HEK293T (cell line): Measurements from ENCODE around the gene MYZAP.

Experiments
- CTCF ChIA-PET: fragments of 350-600 bp; formaldehyde crosslinking; extraction: SDS; loops from one replicate; lab custom pipeline; 2021; ENCODE audit warnings: antibody characterized with exemption, inconsistent platforms; lab: Yijun Ruan, JAX
- POLR2A ChIA-PET: fragments of 350-600 bp; formaldehyde crosslinking; extraction: SDS; loops from one replicate; lab custom pipeline; 2020; ENCODE audit warnings: antibody characterized with exemption, inconsistent platforms; lab: Yijun Ruan, JAX
- DNase-seq: peaks from one replicate; pipeline ENCODE4 v3.0.0; 2012; ENCODE audit warnings: mixed read lengths; ENCODE audit errors: extremely low spot score
- ARNT ChIP-seq: fragments of 450-650 bp; IDR thresholded peaks from 2 replicates; pipeline ENCODE4 v1.6.1; 2017; ENCODE audit warnings: mild to moderate bottlenecking
- BHLHE40 ChIP-seq: fragments of 450-650 bp; IDR thresholded peaks from 2 replicates; pipeline ENCODE4 v1.6.1; 2016; ENCODE audit warnings: mild to moderate bottlenecking, moderate library complexity, borderline replicate concordance
- CTBP1 ChIP-seq: fragments of 450-650 bp; IDR thresholded peaks from 2 replicates; pipeline ENCODE4 v1.6.1; 2016; ENCODE audit warnings: borderline replicate concordance
- ELF4 ChIP-seq: fragments of 450-650 bp; IDR thresholded peaks from 2 replicates; pipeline ENCODE4 v1.6.1; 2017; ENCODE audit warnings: antibody characterized with exemption
- FOXA1 ChIP-seq: fragments of 450-650 bp; IDR thresholded peaks from 2 replicates; pipeline ENCODE4 v1.6.1; 2016; ENCODE audit warnings: mild to moderate bottlenecking
- FOXK2 ChIP-seq: fragments of 450-650 bp; IDR thresholded peaks from 2 replicates; pipeline ENCODE4 v1.6.1; 2016; ENCODE audit warnings: mild to moderate bottlenecking
- FOXM1 ChIP-seq: fragments of 450-650 bp; IDR thresholded peaks from 2 replicates; pipeline ENCODE4 v1.6.1; 2017; ENCODE audit warnings: mild to moderate bottlenecking, borderline replicate concordance
- HDGF ChIP-seq: fragments of 450-650 bp; IDR thresholded peaks from 2 replicates; pipeline ENCODE4 v1.6.1; 2017; ENCODE audit warnings: antibody characterized with exemption, borderline replicate concordance
- L3MBTL2 ChIP-seq: fragments of 450-650 bp; conservative IDR thresholded peaks from 2 replicates; pipeline ENCODE4 v1.6.1; 2016; ENCODE audit warnings: mild to moderate bottlenecking
- LEF1 ChIP-seq: fragments of 450-650 bp; IDR thresholded peaks from 2 replicates; pipeline ENCODE4 v1.6.1; 2017; ENCODE audit warnings: mild to moderate bottlenecking, borderline replicate concordance
- NFRKB ChIP-seq: fragments of 450-650 bp; IDR thresholded peaks from 2 replicates; pipeline ENCODE4 v1.6.1; 2016; ENCODE audit warnings: mild to moderate bottlenecking, moderate library complexity
- PKNOX1 ChIP-seq: fragments of 450-650 bp; IDR thresholded peaks from 2 replicates; pipeline ENCODE4 v1.6.1; 2016
- SP1 ChIP-seq: fragments of 450-650 bp; IDR thresholded peaks from 2 replicates; pipeline ENCODE4 v1.6.1; 2017
- SUZ12 ChIP-seq: fragments of 450-650 bp; IDR thresholded peaks from 2 replicates; pipeline ENCODE4 v1.6.1; 2016; ENCODE audit warnings: mild to moderate bottlenecking
- TARDBP ChIP-seq: fragments of 450-650 bp; IDR thresholded peaks from 2 replicates; pipeline ENCODE4 v1.6.1; 2016
- ZNF384 ChIP-seq: fragments of 450-650 bp; IDR thresholded peaks from 2 replicates; pipeline ENCODE4 v1.6.1; 2016

The MYZAP gene

GRCh38 chr15:57583720-57584119, 8.0 kb upstream of the MYZAP start:
- ChIA-PET POLR2A (no interaction called here), CTCF (no interaction called here)
- DNase-seq = no peak
- TF ChIP-seq SP1 (no peak), HDGF (no peak), SUZ12 (no peak), NFRKB (no peak), ELF4 (no peak), L3MBTL2 (no peak), BHLHE40 (no peak), FOXM1 (no peak), ARNT (no peak), ZNF384 (no peak), PKNOX1 (no peak), TARDBP (no peak), FOXA1 (no peak), FOXK2 (no peak), LEF1 (no peak), CTBP1 (no peak)

- POLR2A ChIA-PET = no interaction called here
- TF ChIP-seq L3MBTL2 = no peak
- TF ChIP-seq NFRKB = no peak
- TF ChIP-seq ZNF384 = no peak
- TF ChIP-seq SP1 = no peak
- no peak for TF ChIP-seq FOXM1
- CTCF ChIA-PET = interaction anchor here (0.5 kb wide), 1 partner anchor 27 kb away, joined by 3 read pairs; no protein-coding TSS in a partner anchor
Measured at GRCh38 chr15:57586661-57587424, 4.9 kb upstream of the MYZAP start.

GRCh38 chr15:57589281-57589680, 2.4 kb upstream of the MYZAP start:
- no peak for DNase-seq
- CTCF ChIA-PET = no interaction called here

More at GRCh38 chr15:57586661-57587424, 4.9 kb upstream of the MYZAP start:
- no peak for DNase-seq

GRCh38 chr15:57589754-57590153, 1.9 kb upstream of the MYZAP start:
- no peak for DNase-seq
- no peak for TF ChIP-seq HDGF
- no peak for TF ChIP-seq NFRKB
- no peak for TF ChIP-seq L3MBTL2
- no peak for TF ChIP-seq PKNOX1
- no peak for TF ChIP-seq FOXM1
- TF ChIP-seq CTBP1 = no peak
- TF ChIP-seq ZNF384 = no peak
- no peak for TF ChIP-seq FOXK2
- no peak for TF ChIP-seq TARDBP
- no peak for TF ChIP-seq LEF1
- TF ChIP-seq BHLHE40 = no peak
- TF ChIP-seq SUZ12 = no peak
- no peak for TF ChIP-seq FOXA1
- TF ChIP-seq ARNT = no peak
- TF ChIP-seq ELF4 = no peak
- ChIA-PET POLR2A (no interaction called here), CTCF (no interaction called here)

More at GRCh38 chr15:57589281-57589680, 2.4 kb upstream of the MYZAP start:
- TF ChIP-seq ZNF384 = no peak
- TF ChIP-seq NFRKB = no peak
- TF ChIP-seq FOXM1 = no peak
- TF ChIP-seq LEF1 = no peak
- no peak for TF ChIP-seq CTBP1
- TF ChIP-seq ARNT = no peak
- TF ChIP-seq ELF4 = no peak
- TF ChIP-seq BHLHE40 = no peak
- TF ChIP-seq HDGF = no peak
- no peak for TF ChIP-seq TARDBP
- no peak for TF ChIP-seq SP1
- no peak for TF ChIP-seq FOXK2
- no peak for TF ChIP-seq PKNOX1
- no peak for TF ChIP-seq FOXA1
- TF ChIP-seq SUZ12 = no peak
- POLR2A ChIA-PET = no interaction called here

- no peak for DNase-seq
- POLR2A ChIA-PET = no interaction called here
- no peak for TF ChIP-seq SUZ12
- TF ChIP-seq TARDBP = no peak
- TF ChIP-seq FOXA1 = no peak
- TF ChIP-seq ZNF384 = no peak
- TF ChIP-seq NFRKB = no peak
- no peak for TF ChIP-seq ELF4
- TF ChIP-seq FOXK2 = no peak
- no peak for TF ChIP-seq FOXM1
- no peak for TF ChIP-seq HDGF
- no peak for TF ChIP-seq PKNOX1
- CTCF ChIA-PET = no interaction called here
Measured at GRCh38 chr15:57591237-57591821, 375 bp upstream of the MYZAP start.

- CTCF ChIA-PET = no interaction called here
Measured at GRCh38 chr15:57592426-57592825, 722 bp downstream of the MYZAP start.

More at GRCh38 chr15:57592426-57592825, 722 bp downstream of the MYZAP start:
- POLR2A ChIA-PET = no interaction called here
- TF ChIP-seq FOXM1 (no peak), SP1 (no peak), BHLHE40 (no peak), ZNF384 (no peak), L3MBTL2 (no peak), FOXA1 (no peak), ELF4 (no peak), FOXK2 (no peak), SUZ12 (no peak), TARDBP (no peak), ARNT (no peak), LEF1 (no peak), HDGF (no peak), PKNOX1 (no peak), CTBP1 (no peak), NFRKB (no peak)
- no peak for DNase-seq
